Cardiac muscle cell (in vitro differentiated cells and primary cell): Measurements from ENCODE around the gene SPDYE18. TPM values are rescaled to one million over a fixed set of nuclear protein-coding genes. Genes with fewer than 3 reads are reported as not detected.
"Not testable (repeated sequence)": the region's sequence is repeated elsewhere in the genome, so short reads cannot be mapped to it uniquely, and the experiment has no call there.

ENCODE experiments used
- DNase-seq, 2 donors: peaks; one replicate each; pipeline versions ENCODE4 v3.0.0 to v3.0.0-alpha.2; 2010 to 2017; ENCODE audit warnings: low read depth in 1 of 2, low spot score in 1 of 2
- H3K27ac ChIP-seq: fragments of 200-600 bp; sonication (generic); 2 replicates; pipeline ENCODE4 v1.5.1; 2016
- H3K27me3 ChIP-seq: fragments of 200-600 bp; sonication (generic); 2 replicates; pipeline ENCODE4 v1.6.0; 2016; ENCODE audit warnings: control low read depth
- H3K36me3 ChIP-seq: fragments of 200-600 bp; sonication (generic); 2 replicates; pipeline ENCODE4 v1.5.1; 2016; ENCODE audit warnings: control low read depth
- H3K4me1 ChIP-seq: fragments of 200-600 bp; sonication (generic); 2 replicates; pipeline ENCODE4 v1.8.1; 2017; ENCODE audit warnings: low read depth, mild to moderate bottlenecking, mixed run types
- H3K4me3 ChIP-seq: fragments of 200-600 bp; sonication (generic); 2 replicates; pipeline ENCODE4 v1.5.1; 2016; ENCODE audit warnings: mild to moderate bottlenecking
- H3K9me3 ChIP-seq: fragments of 200-600 bp; sonication (generic); 2 replicates; pipeline ENCODE4 v1.5.1; 2017; ENCODE audit warnings: low read depth, mild to moderate bottlenecking, control low read depth
- polyA plus RNA-seq: library from polyadenylated mRNA; unstranded; fragments of >200 nt; fragmentation: Nextera tagmentation; extraction: Ambion mirVana; gene quantifications from 2 replicates; pipeline ENCODE4 v1.2.1, GENCODE V29; 2016
- total RNA-seq: library from RNA; depleted of rRNA; stranded (reverse); fragments of >200 nt; gene quantifications from 2 replicates; pipeline ENCODE4 v1.2.3, GENCODE V29; 2016

SPDYE18 gene
- total and polyA plus RNA-seq, 2 experiments from 2014 or later, result 0.27 to 0.40 TPM

DNA sequence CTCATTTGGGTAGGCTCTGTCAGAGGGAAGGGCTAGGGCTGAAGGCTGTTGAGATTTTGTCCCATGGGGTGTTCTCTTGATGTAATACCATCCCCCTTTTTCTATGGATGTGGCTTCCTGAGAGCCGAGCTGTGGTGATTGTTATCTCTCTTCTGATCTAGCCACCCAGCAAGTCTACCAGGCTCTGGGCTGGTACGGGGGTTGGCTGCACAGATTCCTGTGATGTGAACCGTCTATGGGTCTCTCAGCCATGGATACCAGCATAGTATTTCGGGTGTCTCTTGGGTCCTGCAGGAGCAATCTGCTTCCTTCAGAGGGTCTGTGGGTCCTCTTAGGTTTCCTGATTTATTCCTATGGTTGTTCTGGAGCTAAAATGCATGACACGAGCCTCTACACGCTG, 8.8 kb upstream of the SPDYE18 start:
- not testable (repeated sequence) for H3K36me3 ChIP-seq, H3K4me3 ChIP-seq, H3K27me3 ChIP-seq, H3K27ac ChIP-seq, DNase-seq, H3K4me1 ChIP-seq, H3K9me3 ChIP-seq

DNA sequence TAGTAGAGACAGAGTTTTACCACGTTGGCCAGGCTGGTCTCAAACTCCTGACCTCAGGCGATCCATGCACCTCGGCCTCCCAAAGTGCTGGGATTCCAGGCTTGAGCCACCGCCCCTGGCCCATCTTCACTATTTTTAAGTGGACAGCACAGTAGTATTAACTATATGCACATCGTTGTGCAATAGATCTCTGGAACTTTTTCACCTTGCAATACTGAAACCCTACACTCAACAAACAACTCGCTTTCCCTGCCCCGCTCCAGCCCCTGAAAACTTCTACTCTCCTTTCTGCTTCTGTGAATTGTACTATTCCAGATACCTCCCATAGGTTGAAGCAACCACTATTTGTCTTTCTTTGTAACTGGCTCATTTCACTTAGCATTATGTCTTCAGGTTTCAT, 3.5 kb upstream of the SPDYE18 start:
- not testable (repeated sequence) for H3K9me3 ChIP-seq, H3K4me1 ChIP-seq, H3K27me3 ChIP-seq, H3K36me3 ChIP-seq, H3K4me3 ChIP-seq, DNase-seq, H3K27ac ChIP-seq

DNA sequence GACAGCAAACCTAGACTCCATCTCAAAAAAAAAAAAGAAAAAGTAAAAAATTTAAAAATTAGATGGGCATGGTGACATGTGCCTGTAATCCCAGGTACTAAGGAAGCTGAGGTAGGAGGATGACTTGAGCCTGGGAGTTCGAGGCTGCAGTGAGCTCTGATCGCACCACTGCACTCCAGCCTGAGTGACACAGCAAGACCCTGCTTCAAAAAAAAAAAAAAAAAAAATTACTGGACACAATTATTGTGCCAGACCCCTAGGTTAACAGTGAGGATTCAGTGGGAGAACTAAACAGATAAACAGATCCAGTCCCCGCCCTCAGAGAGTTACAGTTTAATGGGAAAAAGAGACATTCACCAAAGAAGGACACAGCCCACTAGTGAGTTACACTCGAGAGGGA, 1.4 kb upstream of the SPDYE18 start:
- not testable (repeated sequence) for H3K27ac ChIP-seq, DNase-seq, H3K27me3 ChIP-seq, H3K4me1 ChIP-seq, H3K36me3 ChIP-seq, H3K4me3 ChIP-seq, H3K9me3 ChIP-seq

DNA sequence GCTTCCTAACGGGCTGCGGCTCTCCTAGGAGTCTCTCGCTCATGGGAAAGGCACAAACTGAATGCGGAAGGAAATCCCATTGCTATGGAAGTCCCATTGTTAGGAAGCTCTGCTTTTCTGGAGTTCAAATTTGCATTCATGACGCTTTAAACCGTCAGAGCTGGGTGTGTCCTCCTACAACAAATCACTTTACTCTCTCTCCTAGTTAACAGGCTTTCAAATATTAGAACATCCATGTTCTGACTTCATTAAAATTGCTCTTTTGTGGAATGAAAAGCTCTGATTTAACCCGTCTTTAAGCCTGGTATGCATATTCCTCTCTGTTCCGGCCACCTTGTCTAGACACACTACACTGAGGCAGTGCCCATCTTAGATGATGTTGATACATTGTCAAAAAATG, 30.1 kb downstream of the SPDYE18 start, which contains the start of gene SPDYE17:
TSS of gene SPDYE17 (minus strand) at position 101 of the 400 bp plus-strand sequence. CDS start 1,791 bp downstream, outside the sequence.
- not testable (repeated sequence) for H3K4me3 ChIP-seq, DNase-seq, H3K27ac ChIP-seq, H3K9me3 ChIP-seq, H3K4me1 ChIP-seq, H3K36me3 ChIP-seq, H3K27me3 ChIP-seq

DNA sequence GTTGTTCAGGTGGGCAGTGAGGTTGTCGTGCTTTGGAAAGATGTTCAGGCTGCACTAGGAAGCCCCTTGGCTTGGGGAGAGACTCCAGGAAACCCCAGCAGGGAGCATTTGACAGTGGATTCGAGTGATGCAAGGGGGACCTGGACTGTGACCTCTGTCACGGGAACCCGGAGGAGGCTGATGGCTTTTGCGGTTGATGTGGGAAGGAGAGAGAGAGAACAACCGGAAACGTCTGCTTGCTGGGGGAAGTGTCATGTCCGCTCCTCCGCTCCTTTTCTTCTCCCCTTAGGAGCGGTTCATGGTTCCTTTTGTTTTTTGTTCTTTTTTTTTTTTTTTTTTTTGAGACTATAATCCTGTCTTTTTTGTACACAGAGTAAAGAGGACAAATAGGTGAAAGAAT, 36.0 kb downstream of the SPDYE18 start:
- not testable (repeated sequence) for H3K4me3 ChIP-seq

DNA sequence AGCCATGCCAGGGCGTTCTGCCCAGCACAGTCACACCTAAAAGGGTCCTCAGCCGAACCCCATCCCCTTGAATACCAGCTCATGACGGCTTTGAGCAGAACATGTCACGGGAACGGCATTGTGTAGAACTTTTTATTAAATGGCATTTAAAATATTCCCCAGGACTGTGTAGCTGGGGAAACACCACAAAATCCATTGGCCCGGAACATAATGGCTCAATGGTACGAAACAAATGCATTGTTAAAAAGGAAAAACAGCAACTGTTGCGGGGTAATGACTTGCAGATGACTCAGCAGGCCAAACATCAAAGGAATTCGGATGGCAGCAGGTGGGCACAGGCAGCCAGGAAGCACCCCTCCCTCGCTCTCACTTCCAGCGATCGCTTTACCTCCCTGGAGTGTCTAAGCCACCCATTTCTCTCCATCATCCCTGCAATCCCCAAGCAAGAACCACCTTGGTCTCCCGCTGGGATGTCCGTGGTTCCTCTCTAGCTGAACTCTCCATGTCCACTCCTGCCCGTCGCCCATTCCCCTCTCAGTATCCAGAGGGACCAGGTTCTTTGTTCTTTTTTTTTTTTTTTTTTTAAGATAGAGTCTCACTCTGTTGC, 52.2 kb downstream of the SPDYE18 start:
- not testable (repeated sequence) for H3K27me3 ChIP-seq, H3K36me3 ChIP-seq, H3K9me3 ChIP-seq, H3K4me1 ChIP-seq, H3K27ac ChIP-seq, H3K4me3 ChIP-seq, DNase-seq

More for the DNA sequence above, 36.0 kb downstream of the SPDYE18 start:
- not testable (repeated sequence) for H3K4me1 ChIP-seq, H3K36me3 ChIP-seq, DNase-seq, H3K27me3 ChIP-seq, H3K27ac ChIP-seq, H3K9me3 ChIP-seq

DNA sequence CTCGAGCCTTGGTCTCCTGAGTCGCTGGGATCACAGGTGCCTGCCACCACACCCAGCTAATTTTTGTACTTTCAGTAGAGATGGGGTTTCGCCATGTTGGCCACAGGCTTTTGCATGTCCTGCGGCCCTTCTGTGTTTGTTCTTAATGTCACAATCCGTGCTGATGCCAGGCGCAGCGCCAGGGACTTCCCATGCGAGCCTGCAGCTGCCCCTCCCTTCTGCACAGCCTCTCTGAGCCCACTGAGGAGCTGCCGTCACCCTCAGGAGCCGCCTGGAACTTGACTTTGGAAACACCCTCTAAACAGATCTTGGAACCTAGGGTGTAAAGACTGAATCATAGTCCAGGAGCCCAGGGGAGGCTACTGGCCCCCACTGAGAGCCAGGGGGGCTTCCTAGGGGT, 54.4 kb downstream of the SPDYE18 start:
- H3K36me3 ChIP-seq, H3K4me3 ChIP-seq, H3K27me3 ChIP-seq, H3K4me1 ChIP-seq, H3K9me3 ChIP-seq, H3K27ac ChIP-seq: not testable (repeated sequence)
- DNase-seq, result peak in 1 of 2 donors; percentile 52

DNA sequence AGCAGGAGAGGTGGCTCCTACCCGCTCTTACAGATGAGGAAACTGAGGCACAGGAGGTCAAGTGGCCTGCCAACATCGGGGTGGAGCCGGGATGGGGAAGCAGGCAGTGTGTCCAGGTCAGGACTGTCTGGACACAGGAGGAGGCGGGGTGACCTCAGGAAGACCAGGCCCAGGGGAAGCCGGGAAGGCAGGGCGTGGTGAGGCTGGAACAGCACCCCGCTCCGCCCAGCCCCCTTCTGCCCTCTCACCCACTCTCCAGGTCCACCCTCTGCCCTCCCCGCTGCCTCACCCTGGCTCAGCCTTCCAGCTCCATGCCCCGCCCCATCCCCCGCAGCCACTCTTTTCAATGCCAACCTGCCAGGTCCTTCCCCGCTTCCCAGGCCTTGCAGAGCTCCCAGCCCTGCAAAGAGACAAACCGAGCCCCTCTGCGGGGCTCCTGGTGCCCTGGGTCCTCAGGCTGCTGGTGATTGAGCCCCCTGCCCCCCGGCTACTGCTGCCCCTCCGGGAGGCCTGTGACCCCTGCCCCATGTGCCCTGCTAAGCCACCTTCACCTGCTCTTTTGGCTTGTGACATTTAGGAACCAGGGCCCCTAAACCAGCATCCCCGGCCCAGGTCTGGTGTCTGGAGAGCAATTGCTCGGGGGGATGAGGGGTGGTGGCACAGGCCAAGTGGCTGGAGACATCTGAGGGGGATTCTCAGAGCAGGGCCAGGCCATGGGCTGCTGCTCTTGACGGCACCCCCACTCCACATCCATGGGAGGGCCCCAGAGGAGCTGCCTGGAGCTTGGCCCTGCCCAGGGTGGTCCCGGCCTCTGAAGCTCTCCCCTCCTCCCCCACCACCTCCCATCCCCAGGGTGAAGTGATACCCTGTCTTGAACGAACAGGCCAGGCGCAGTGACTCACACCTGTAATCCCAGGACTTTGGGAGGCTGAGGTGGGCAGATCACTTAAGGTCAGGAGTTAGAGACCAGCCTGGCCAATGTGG, 55.9 kb downstream of the SPDYE18 start:
- DNase-seq, H3K4me1 ChIP-seq, H3K36me3 ChIP-seq, H3K27ac ChIP-seq, H3K4me3 ChIP-seq, H3K9me3 ChIP-seq, H3K27me3 ChIP-seq: not testable (repeated sequence)

DNA sequence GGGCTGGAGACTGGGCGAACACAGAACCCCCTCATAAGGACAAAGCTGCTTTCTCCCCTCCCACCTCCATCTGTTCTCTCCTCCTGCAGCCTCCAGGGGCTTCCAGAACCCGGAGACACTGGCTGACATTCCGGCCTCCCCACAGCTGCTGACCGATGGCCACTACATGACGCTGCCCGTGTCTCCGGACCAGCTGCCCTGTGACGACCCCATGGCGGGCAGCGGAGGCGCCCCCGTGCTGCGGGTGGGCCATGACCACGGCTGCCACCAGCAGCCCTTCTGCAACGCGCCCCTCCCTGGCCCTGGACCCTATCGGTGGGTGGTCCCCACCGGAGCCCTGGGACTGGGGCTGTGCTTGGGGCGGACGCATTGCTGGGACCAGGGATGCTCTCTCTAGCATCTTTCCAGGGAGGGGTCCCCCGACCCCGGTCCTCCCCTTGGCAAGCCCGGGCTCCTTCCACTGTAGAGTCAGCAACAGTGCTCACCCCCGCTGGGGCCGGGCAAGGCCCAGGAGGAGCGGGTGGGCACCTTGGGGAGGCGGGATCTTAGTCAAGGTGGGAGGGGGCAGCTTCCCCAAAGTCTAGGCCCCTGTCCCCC, 56.8 kb downstream of the SPDYE18 start:
- H3K4me3 ChIP-seq, H3K36me3 ChIP-seq, H3K27me3 ChIP-seq, DNase-seq, H3K27ac ChIP-seq, H3K9me3 ChIP-seq, H3K4me1 ChIP-seq: not testable (repeated sequence)

DNA sequence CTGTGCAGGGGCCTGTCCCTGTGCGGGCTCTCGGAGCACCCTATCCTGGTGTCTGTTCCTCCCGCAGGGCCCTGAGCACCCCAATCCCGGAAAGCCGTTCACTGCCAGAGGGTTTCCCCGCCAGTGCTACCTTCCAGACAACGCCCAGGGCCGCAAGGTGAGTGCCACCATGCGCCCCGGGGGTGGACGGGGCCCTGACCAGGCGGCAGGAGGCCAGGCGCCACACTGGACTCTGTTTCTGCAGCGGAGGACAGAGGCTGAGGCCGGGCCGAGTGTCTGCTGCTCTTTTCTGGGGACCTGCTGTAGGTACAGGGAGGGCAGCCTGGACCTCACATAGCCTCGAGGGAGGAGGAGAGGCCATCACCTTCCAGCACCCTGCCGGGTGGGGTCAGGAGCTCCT, 58.2 kb downstream of the SPDYE18 start:
- not testable (repeated sequence) for H3K4me3 ChIP-seq, H3K9me3 ChIP-seq, H3K4me1 ChIP-seq, H3K27me3 ChIP-seq, H3K36me3 ChIP-seq, DNase-seq, H3K27ac ChIP-seq

DNA sequence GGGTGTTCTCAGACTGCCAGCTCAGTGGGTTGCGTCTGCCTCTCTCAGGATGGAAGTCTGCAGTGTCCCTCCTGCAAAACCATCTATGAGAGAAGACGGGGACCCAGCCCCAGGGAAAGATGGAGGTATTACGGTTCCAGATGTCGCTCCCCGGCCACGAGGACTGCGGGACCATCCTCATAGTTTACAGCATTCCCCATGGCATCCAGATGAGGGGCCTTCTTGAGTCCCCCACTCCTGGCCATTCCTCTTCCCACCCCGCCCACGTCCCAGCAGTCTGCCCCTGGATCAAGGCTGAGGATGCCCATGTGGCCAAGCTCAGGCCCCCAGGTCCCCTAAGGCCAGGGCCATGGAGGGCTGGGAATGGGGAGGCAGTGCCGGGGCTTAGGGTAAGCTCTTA, 59.1 kb downstream of the SPDYE18 start:
- H3K36me3 ChIP-seq, H3K27me3 ChIP-seq, H3K27ac ChIP-seq, H3K9me3 ChIP-seq, DNase-seq, H3K4me1 ChIP-seq, H3K4me3 ChIP-seq: not testable (repeated sequence)

DNA sequence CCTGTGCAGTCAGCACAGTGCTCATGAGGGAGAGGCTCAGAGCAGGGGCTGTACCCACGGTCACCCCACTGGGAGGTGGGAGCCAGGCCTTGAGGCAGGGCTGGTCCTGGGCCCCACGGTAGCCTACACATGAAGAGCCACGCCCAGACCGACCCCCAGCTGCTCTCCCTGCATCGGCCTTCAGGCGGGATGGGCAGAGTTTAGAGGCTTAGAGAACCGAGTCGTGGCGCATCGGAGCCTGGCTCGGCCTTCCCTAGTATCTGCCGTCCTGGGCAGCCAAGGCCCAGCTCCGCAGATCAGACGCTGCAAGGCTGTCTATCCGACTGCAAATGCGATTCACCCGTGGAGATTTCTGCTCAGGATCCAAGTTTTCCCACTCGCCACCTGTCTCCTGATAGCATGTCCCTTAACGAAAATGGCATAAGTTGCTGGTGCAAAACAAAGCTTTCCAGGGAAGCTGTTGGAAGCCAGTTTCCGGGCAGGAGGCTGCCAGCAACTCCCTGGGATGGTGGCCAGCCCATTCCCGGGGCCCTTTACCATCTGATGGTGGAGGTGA, 59.6 kb downstream of the SPDYE18 start:
- H3K4me1 ChIP-seq, H3K36me3 ChIP-seq, H3K27me3 ChIP-seq, H3K9me3 ChIP-seq, H3K4me3 ChIP-seq, DNase-seq, H3K27ac ChIP-seq: not testable (repeated sequence)

DNA sequence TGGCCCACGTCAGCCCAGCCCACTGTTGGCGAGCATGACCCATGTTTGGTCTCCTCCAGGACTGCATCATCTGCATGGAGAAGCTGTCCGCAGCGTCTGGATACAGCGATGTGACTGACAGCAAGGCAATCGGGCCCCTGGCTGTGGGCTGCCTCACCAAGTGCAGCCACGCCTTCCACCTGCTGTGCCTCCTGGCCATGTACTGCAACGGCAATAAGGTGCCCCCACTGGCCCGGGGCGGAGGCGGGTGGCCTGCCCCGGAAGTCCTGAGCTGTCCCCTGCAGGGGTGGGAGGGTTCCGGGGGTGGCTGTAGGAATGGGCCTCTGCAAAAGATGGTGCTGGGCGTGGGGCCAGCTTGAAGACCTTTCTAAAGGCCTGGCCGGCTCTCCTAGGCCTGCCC, 60.3 kb downstream of the SPDYE18 start:
- not testable (repeated sequence) for H3K4me3 ChIP-seq, H3K27me3 ChIP-seq, DNase-seq, H3K27ac ChIP-seq, H3K4me1 ChIP-seq, H3K9me3 ChIP-seq, H3K36me3 ChIP-seq
